H7 (cell line): ENCODE measurements around the gene SNX32. TPM values are rescaled to one million over a fixed set of nuclear protein-coding genes. Genes with fewer than 3 reads are reported as not detected.
A peak's percentile ranks its signal among the peaks of the same experiment; 100 is the strongest.

Source experiments
- DNase-seq: peaks from one replicate; pipeline ENCODE4 v3.0.0; 2012
- H3K27me3 ChIP-seq: 2 replicates; pipeline ENCODE4 v1.6.0; 2011; ENCODE audit warnings: mild to moderate bottlenecking, low read length; ENCODE audit not compliant: control insufficient read depth, insufficient read depth
- H3K36me3 ChIP-seq: replicated peaks from 2 replicates; pipeline ENCODE4 v1.5.1; 2011; ENCODE audit warnings: low read length; ENCODE audit not compliant: control insufficient read depth, insufficient read depth
- H3K4me3 ChIP-seq: 2 replicates; pipeline ENCODE4 v1.5.1; 2011; ENCODE audit warnings: low read depth, mild to moderate bottlenecking, control low read depth, low read length, moderate library complexity; ENCODE audit not compliant: insufficient read depth
- total RNA-seq: library from RNA; depleted of rRNA; stranded (reverse); fragments of >200 nt; shearing (Covaris generic); gene quantifications from 2 replicates; pipeline ENCODE4 v1.2.3, GENCODE V29; 2014

SNX32 gene
- total RNA-seq, 1 experiment from 2014 or later: 0.80 TPM

- peak; percentile 52 for DNase-seq
- H3K4me3 ChIP-seq: no peak overlapping the region
- peaks cover 10% of the 10 kb centered on the region; the same call in 1 of the 2 replicates for H3K27me3 ChIP-seq
- H3K36me3 ChIP-seq: no peaks in the 10 kb centered on the region
Observed at GRCh38 chr11:65870706-65871681, 37.2 kb downstream of the SNX32 start.

GRCh38 chr11:65871811-65872548, 38.2 kb downstream of the SNX32 start:
- H3K4me3 ChIP-seq: peak overlapping the region; percentile 58
- peak; percentile 89 for DNase-seq
- peaks cover 10% of the 10 kb centered on the region; the same call in 1 of the 2 replicates for H3K27me3 ChIP-seq
- H3K36me3 ChIP-seq: no peaks in the 10 kb centered on the region

- peak; percentile 89 for DNase-seq
- H3K27me3 ChIP-seq: peaks cover 10% of the 10 kb centered on the region; the same call in 1 of the 2 replicates
- peak within 1 kb of the TSS; percentile 58 for H3K4me3 ChIP-seq
- no peaks in the 10 kb centered on the region for H3K36me3 ChIP-seq
Observed at GRCh38 chr11:65872586-65873317, 39.0 kb downstream of the SNX32 start, which contains the start of gene EFEMP2. TSS of gene EFEMP2 (minus strand) at chr11:65872800. CDS start at chr11:65872354, 446 bp downstream.

GRCh38 chr11:65873318-65874156, 39.8 kb downstream of the SNX32 start:
- peaks cover 10% of the 10 kb centered on the region; the same call in 1 of the 2 replicates for H3K27me3 ChIP-seq
- H3K36me3 ChIP-seq: no peaks in the 10 kb centered on the region
- DNase-seq: peak; percentile 100
- peak overlapping the region; percentile 58 for H3K4me3 ChIP-seq

- peaks cover 16% of the 10 kb centered on the region for H3K36me3 ChIP-seq
- no peak for DNase-seq
- no peaks in the 10 kb centered on the region for H3K27me3 ChIP-seq
- no peak within 1 kb of the TSS for H3K4me3 ChIP-seq
Observed at GRCh38 chr11:65879617-65880016, 45.9 kb downstream of the SNX32 start, which contains the start of gene CTSW. TSS of gene CTSW (plus strand) at chr11:65879837. CDS start at chr11:65879855, 18 bp downstream.

GRCh38 chr11:65880027-65880426, 46.3 kb downstream of the SNX32 start:
- no peak for DNase-seq
- H3K27me3 ChIP-seq: no peaks in the 10 kb centered on the region
- H3K4me3 ChIP-seq: no peak overlapping the region
- peaks cover 19% of the 10 kb centered on the region for H3K36me3 ChIP-seq

- Histone ChIP-seq H3K36me3 (peaks cover 24% of the 10 kb centered on the region), H3K27me3 (no peaks in the 10 kb centered on the region), H3K4me3 (no peak overlapping the region)
- no peak for DNase-seq
Observed at GRCh38 chr11:65880844-65881421, 47.2 kb downstream of the SNX32 start.

GRCh38 chr11:65882120-65883057, 48.6 kb downstream of the SNX32 start:
- DNase-seq: no peak
- Histone ChIP-seq H3K4me3 (no peak overlapping the region), H3K36me3 (peaks cover 33% of the 10 kb centered on the region), H3K27me3 (no peaks in the 10 kb centered on the region)

- no peak for DNase-seq
- Histone ChIP-seq H3K4me3 (no peak overlapping the region), H3K27me3 (no peaks in the 10 kb centered on the region)
Observed at GRCh38 chr11:65883058-65883761, 49.4 kb downstream of the SNX32 start.

GRCh38 chr11:65883786-65884715, 50.3 kb downstream of the SNX32 start:
- Histone ChIP-seq H3K36me3 (peaks cover 34% of the 10 kb centered on the region), H3K4me3 (no peak overlapping the region), H3K27me3 (peaks cover 2% of the 10 kb centered on the region)
- no peak for DNase-seq

More at GRCh38 chr11:65883058-65883761, 49.4 kb downstream of the SNX32 start:
- H3K36me3 ChIP-seq: peaks cover 34% of the 10 kb centered on the region

GRCh38 chr11:65884716-65885092, 50.9 kb downstream of the SNX32 start:
- Histone ChIP-seq H3K36me3 (peaks cover 34% of the 10 kb centered on the region), H3K4me3 (no peak overlapping the region), H3K27me3 (peaks cover 7% of the 10 kb centered on the region)
- DNase-seq: peak; percentile 98
